Breast epithelium (tissue), 3 donors: ENCODE results near the gene ZSWIM1.

Experiments
- POLR2A ChIP-seq: fragments of 450-650 bp; IDR thresholded peaks from one replicate; pipeline ENCODE4 v1.6.1; 2016; ENCODE audit warnings: antibody characterized with exemption, mild to moderate bottlenecking, moderate library complexity
- POLR2AphosphoS5 ChIP-seq, 3 donors: sonication (generic); formaldehyde crosslinking; IDR thresholded peaks; one replicate each; pipeline ENCODE4 v1.6.1; 2017; ENCODE audit warnings: antibody characterized with exemption in 3 of 3
- TF ChIP-seq, protein P1 (sequence below), 3 donors: fragments of 450-650 bp; IDR thresholded peaks; one replicate each; pipeline ENCODE4 v1.5.1; 2016 to 2017; ENCODE audit warnings: antibody characterized with exemption in 3 of 3, mild to moderate bottlenecking in 3 of 3, moderate library complexity in 3 of 3

DNA sequence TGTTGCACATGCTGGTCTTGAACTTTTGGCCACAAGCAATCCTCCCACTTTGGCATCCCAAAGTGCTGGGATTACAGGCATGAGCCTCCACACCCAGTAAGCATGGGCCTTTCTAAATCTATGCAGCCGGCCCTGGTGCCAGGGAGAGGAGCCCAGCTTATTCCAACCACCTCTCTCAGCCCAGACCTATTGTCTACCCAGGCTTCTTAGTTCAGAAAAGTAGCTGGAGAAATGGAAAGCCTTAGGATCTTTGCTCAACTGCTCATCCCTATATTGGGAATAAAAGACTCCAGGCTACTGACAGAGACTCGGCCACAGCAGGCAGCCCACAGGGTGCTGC lies 45.7 kb downstream of the ZSWIM1 start:
- TF ChIP-seq, protein P1, sequence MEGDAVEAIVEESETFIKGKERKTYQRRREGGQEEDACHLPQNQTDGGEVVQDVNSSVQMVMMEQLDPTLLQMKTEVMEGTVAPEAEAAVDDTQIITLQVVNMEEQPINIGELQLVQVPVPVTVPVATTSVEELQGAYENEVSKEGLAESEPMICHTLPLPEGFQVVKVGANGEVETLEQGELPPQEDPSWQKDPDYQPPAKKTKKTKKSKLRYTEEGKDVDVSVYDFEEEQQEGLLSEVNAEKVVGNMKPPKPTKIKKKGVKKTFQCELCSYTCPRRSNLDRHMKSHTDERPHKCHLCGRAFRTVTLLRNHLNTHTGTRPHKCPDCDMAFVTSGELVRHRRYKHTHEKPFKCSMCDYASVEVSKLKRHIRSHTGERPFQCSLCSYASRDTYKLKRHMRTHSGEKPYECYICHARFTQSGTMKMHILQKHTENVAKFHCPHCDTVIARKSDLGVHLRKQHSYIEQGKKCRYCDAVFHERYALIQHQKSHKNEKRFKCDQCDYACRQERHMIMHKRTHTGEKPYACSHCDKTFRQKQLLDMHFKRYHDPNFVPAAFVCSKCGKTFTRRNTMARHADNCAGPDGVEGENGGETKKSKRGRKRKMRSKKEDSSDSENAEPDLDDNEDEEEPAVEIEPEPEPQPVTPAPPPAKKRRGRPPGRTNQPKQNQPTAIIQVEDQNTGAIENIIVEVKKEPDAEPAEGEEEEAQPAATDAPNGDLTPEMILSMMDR (IDR thresholded peaks at IDR 0.05) = no peak
- TF ChIP-seq POLR2A = no peak
- TF ChIP-seq POLR2AphosphoS5 (IDR thresholded peaks at IDR 0.05) = no peak
